HepG2 (cell line): ENCODE data around the gene EPB41L1. TPM values are rescaled to one million over a fixed set of nuclear protein-coding genes. Genes with fewer than 3 reads are reported as not detected.
A peak's percentile ranks its signal among the peaks of the same experiment; 100 is the strongest.

ENCODE experiments used
- CHD4 ChIP-seq: fragments of 200-600 bp; sonication (generic); IDR thresholded peaks from 2 replicates; pipeline ENCODE4 v1.7.0; 2017; ENCODE audit warnings: mild to moderate bottlenecking, low read length, borderline replicate concordance
- DNMT3B ChIP-seq: conservative IDR thresholded peaks from 2 replicates; pipeline ENCODE4 v1.6.1; 2016; ENCODE audit warnings: missing biosample characterization, control low read depth
- ELF3 ChIP-seq: IDR thresholded peaks from 2 replicates; pipeline ENCODE4 v1.6.1; 2016; ENCODE audit warnings: missing genetic modification reagents, missing compliant biosample characterization
- HDAC2 ChIP-seq: sonication (generic); formaldehyde crosslinking; IDR thresholded peaks from 2 replicates; pipeline ENCODE4 v1.4.0; 2020; ENCODE audit warnings: missing genetic modification reagents
- KDM1A ChIP-seq: IDR thresholded peaks from 2 replicates; pipeline ENCODE4 v1.6.1; 2016; ENCODE audit warnings: missing compliant biosample characterization
- KDM6A ChIP-seq: IDR thresholded peaks from 2 replicates; pipeline ENCODE4 v1.6.1; 2016; ENCODE audit warnings: low read depth
- MAX ChIP-seq: IDR thresholded peaks from 2 replicates; pipeline ENCODE4 v1.6.1; 2012; ENCODE audit warnings: inconsistent platforms
- MYPOP ChIP-seq: sonication (generic); formaldehyde crosslinking; IDR thresholded peaks from 2 replicates; pipeline ENCODE4 v1.8.1; 2023; ENCODE audit warnings: mild to moderate bottlenecking, moderate library complexity, missing genetic modification reagents
- NFAT5 ChIP-seq: sonication (generic); formaldehyde crosslinking; IDR thresholded peaks from 2 replicates; pipeline ENCODE4 v1.4.0; 2020; ENCODE audit warnings: missing genetic modification reagents
- PCBP1 ChIP-seq: fragments of 200-400 bp; formaldehyde crosslinking; IDR thresholded peaks from 2 replicates; pipeline ENCODE4 v1.6.1; 2017; ENCODE audit warnings: mild to moderate bottlenecking, low read depth, low read length, borderline replicate concordance
- RBAK ChIP-seq: sonication (generic); formaldehyde crosslinking; IDR thresholded peaks from 2 replicates; pipeline ENCODE4 v1.5.1; 2020; ENCODE audit warnings: mild to moderate bottlenecking, missing genetic modification reagents
- RCOR2 ChIP-seq: IDR thresholded peaks from 2 replicates; pipeline ENCODE4 v1.6.1; 2016; ENCODE audit warnings: missing biosample characterization, missing genetic modification reagents
- SNAPC4 ChIP-seq: sonication (generic); formaldehyde crosslinking; IDR thresholded peaks from 2 replicates; pipeline ENCODE4 v1.4.0; 2020; ENCODE audit warnings: mild to moderate bottlenecking, missing genetic modification reagents
- ZBTB25 ChIP-seq: IDR thresholded peaks from 2 replicates; pipeline ENCODE4 v1.6.1; 2018; ENCODE audit warnings: missing genetic modification reagents
- ZMYM3 ChIP-seq: sonication (generic); formaldehyde crosslinking; IDR thresholded peaks from 2 replicates; pipeline ENCODE4 v1.5.1; 2020; ENCODE audit warnings: mild to moderate bottlenecking, missing genetic modification reagents
- ZNF253 ChIP-seq: sonication (generic); formaldehyde crosslinking; IDR thresholded peaks from 2 replicates; pipeline ENCODE4 v1.8.0; 2022; ENCODE audit warnings: mild to moderate bottlenecking, missing genetic modification reagents, borderline replicate concordance
- ZNF446 ChIP-seq: sonication (generic); formaldehyde crosslinking; IDR thresholded peaks from 2 replicates; pipeline ENCODE4 v1.5.0; 2020; ENCODE audit warnings: mild to moderate bottlenecking, missing genetic modification reagents
- ZNF550 ChIP-seq: sonication (generic); formaldehyde crosslinking; IDR thresholded peaks from 2 replicates; pipeline ENCODE4 v1.4.0; 2020; ENCODE audit warnings: mild to moderate bottlenecking, missing genetic modification reagents, borderline replicate concordance
- ZNF629 ChIP-seq: sonication (generic); formaldehyde crosslinking; conservative IDR thresholded peaks from 2 replicates; pipeline ENCODE4 v1.5.0; 2020; ENCODE audit warnings: missing genetic modification reagents
- polyA plus RNA-seq, 8 experiments: library from polyadenylated mRNA; depleted of rRNA in 3 of 8; stranded (reverse) in 7 of 8; unstranded in 1 of 8; fragments of >200 nt; fragmentation: Illumina TruSeq in 4 of 8; extraction: Trizol in 4 of 8; gene quantifications; 2 replicates each; pipeline versions ENCODE4 v1.2.1 to v1.2.3, GENCODE V29; 2011 to 2016; ENCODE audit warnings: low read depth in 4 of 8, missing spikeins in 1 of 8, mixed read lengths in 1 of 8; ENCODE audit not compliant: insufficient read depth in 1 of 8
- total RNA-seq, 5 experiments: library from RNA; depleted of rRNA; stranded (reverse); fragments of >200 nt; fragmentation: Illumina TruSeq; extraction: Trizol; gene quantifications; 2 replicates each; pipeline ENCODE4 v1.2.3, GENCODE V29; 2016; ENCODE audit warnings: low read depth in 1 of 5

Gene EPB41L1
- total and polyA plus RNA-seq, 2 of the 13 experiments (the other 11 are each of a cell fraction or from before 2014, with no cell fraction given) = 16.7 to 39.0 TPM

GRCh38 chr20:36149012-36149411 lies 5.5 kb upstream of the EPB41L1 start (continued):
- no peak for TF ChIP-seq NFAT5
- no peak for TF ChIP-seq ELF3 (CRISPR knock-in tag)
- TF ChIP-seq ZBTB25 (CRISPR knock-in tag) = no peak
- no peak for TF ChIP-seq PCBP1
- TF ChIP-seq CHD4 = peak; percentile 79; the same call in 1 of the 2 replicates
- TF ChIP-seq RCOR2 (CRISPR knock-in tag) = peak; percentile 79
- no peak for TF ChIP-seq RBAK (CRISPR knock-in tag)
- TF ChIP-seq ZNF446 (CRISPR knock-in tag) = no peak
- TF ChIP-seq ZNF550 = no peak
- no peak for TF ChIP-seq SNAPC4 (CRISPR knock-in tag)
- TF ChIP-seq KDM6A (CRISPR knock-in tag) = no peak
- 0 out of 2 replicates have a peak, but pooled peaks have one; percentile 20 for TF ChIP-seq MAX
- peak; percentile 51; the same call in 1 of the 2 replicates for TF ChIP-seq HDAC2 (CRISPR knock-in tag)
- peak; percentile 44; the same call in 1 of the 2 replicates for TF ChIP-seq KDM1A (CRISPR knock-in tag)
- peak; percentile 98 for TF ChIP-seq ZNF629 (CRISPR knock-in tag)
- no peak for TF ChIP-seq DNMT3B (CRISPR knock-in tag)
- TF ChIP-seq ZMYM3 = peak; percentile 96
- no peak for TF ChIP-seq ZNF253 (CRISPR knock-in tag)
- TF ChIP-seq MYPOP (CRISPR knock-in tag) = no peak
